ENCODE measurements around the gene USP49.
"Not testable (repeated sequence)": the region's sequence is repeated elsewhere in the genome, so short reads cannot be mapped to it uniquely, and the experiment has no call there.

Gene USP49

GRCh38 chr6:41871691-41872090, 23.5 kb downstream of the USP49 start:
- DNase-seq, result no peak

GRCh38 chr6:41859356-41859755, 35.8 kb downstream of the USP49 start:
- DNase-seq, result no peak

- no peak for DNase-seq
These were observed 36.5 kb downstream of the USP49 start for GRCh38 chr6:41858703-41859102.

GRCh38 chr6:41850861-41851260, 44.3 kb downstream of the USP49 start:
- DNase-seq, result no peak

GRCh38 chr6:41846666-41847237, 48.4 kb downstream of the USP49 start:
- DNase-seq, result peak; percentile 67

GRCh38 chr6:41843178-41843577, 52.0 kb downstream of the USP49 start:
- DNase-seq, result no peak

- DNase-seq, result no peak
These were observed 54.8 kb downstream of the USP49 start for GRCh38 chr6:41840326-41840725.

- no peak for DNase-seq
These were observed 58.5 kb downstream of the USP49 start for GRCh38 chr6:41836660-41837052.

GRCh38 chr6:41836022-41836659, 59.0 kb downstream of the USP49 start:
- DNase-seq, result no peak

- DNase-seq, result no peak
These were observed 62.9 kb downstream of the USP49 start for GRCh38 chr6:41832263-41832662.

GRCh38 chr6:41826343-41827022, 68.7 kb downstream of the USP49 start:
- DNase-seq, result no peak

GRCh38 chr6:41824571-41825569, 70.3 kb downstream of the USP49 start:
- DNase-seq, result no peak

GRCh38 chr6:41823178-41823577, 72.0 kb downstream of the USP49 start:
- no peak for DNase-seq

- DNase-seq, result no peak
These were observed 73.2 kb downstream of the USP49 start for GRCh38 chr6:41822021-41822420.

- DNase-seq, result no peak
These were observed 73.9 kb downstream of the USP49 start for GRCh38 chr6:41821266-41821665.

GRCh38 chr6:41818271-41819054, 76.7 kb downstream of the USP49 start:
- DNase-seq, result peak; percentile 11

- DNase-seq, result no peak
These were observed 79.6 kb downstream of the USP49 start for GRCh38 chr6:41815587-41815986.

GRCh38 chr6:41814629-41815028, 80.5 kb downstream of the USP49 start:
- no peak for DNase-seq

- no peak for DNase-seq
These were observed 81.2 kb downstream of the USP49 start for GRCh38 chr6:41813956-41814355.

- no peak for DNase-seq
These were observed 81.7 kb downstream of the USP49 start for GRCh38 chr6:41813469-41813868.

- not testable (repeated sequence) for DNase-seq
These were observed 83.2 kb downstream of the USP49 start for GRCh38 chr6:41811946-41812345.

GRCh38 chr6:41811095-41811494, 84.1 kb downstream of the USP49 start:
- no peak for DNase-seq
